ENCODE data around the gene ADRA1B. TPM values are rescaled to one million over a fixed set of nuclear protein-coding genes. Genes with fewer than 3 reads are reported as not detected.

ADRA1B gene
- total RNA-seq, 2 donors from 2014 or later: not detected

Other genes starting within 250 kb of the ADRA1B start
- gene TTC1, start 92.7 kb downstream of the ADRA1B start, total RNA-seq: 10 to 100 TPM; 46.8 to 50.5 TPM
- 10 to 100 TPM; 14.9 to 21.3 TPM for gene PWWP2A, start 203.0 kb downstream of the ADRA1B start, total RNA-seq